Measurements from ENCODE around the gene C11orf16. TPM values are rescaled to one million over a fixed set of nuclear protein-coding genes. Genes with fewer than 3 reads are reported as not detected.
A peak's percentile ranks its signal among the peaks of the same experiment; 100 is the strongest.

C11orf16 gene
- polyA plus RNA-seq, 1 experiment, result not detected

DNA sequence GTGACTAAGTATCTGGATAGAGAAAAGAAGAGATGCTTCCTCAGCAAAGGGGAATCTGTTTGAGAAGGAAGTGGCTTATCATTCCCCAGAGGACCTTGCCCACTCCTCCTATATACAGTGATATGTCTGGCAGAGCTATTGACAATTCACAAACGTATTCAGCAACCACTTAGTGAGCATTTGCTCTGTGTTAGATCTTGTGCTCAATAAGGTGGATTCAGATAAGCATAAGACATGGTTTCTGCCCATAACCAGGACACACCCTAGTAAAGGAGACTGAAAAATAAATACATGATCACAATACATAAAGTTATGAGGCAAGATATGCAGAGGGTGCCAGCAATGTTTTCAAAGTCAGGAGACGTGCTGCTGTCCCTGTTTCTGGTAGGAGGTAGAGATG, 30.1 kb upstream of the C11orf16 start:
- H3K27ac ChIP-seq (ENCODE audit: low read depth, low read length), result no peak overlapping the region
- H3K4me3 ChIP-seq (ENCODE audit: low read depth, low read length), result peak overlapping the region; percentile 93
- H3K9me3 ChIP-seq (ENCODE audit: control insufficient read depth, insufficient read depth, low read length), result no peaks in the 10 kb centered on the region; the same call in 1 of the 2 replicates
- POLR2A ChIA-PET, result interaction anchor here (1.6 kb wide), 1 partner anchor 274 kb away, joined by 3 read pairs; no protein-coding TSS in a partner anchor
- TF ChIP-seq, protein P1, sequence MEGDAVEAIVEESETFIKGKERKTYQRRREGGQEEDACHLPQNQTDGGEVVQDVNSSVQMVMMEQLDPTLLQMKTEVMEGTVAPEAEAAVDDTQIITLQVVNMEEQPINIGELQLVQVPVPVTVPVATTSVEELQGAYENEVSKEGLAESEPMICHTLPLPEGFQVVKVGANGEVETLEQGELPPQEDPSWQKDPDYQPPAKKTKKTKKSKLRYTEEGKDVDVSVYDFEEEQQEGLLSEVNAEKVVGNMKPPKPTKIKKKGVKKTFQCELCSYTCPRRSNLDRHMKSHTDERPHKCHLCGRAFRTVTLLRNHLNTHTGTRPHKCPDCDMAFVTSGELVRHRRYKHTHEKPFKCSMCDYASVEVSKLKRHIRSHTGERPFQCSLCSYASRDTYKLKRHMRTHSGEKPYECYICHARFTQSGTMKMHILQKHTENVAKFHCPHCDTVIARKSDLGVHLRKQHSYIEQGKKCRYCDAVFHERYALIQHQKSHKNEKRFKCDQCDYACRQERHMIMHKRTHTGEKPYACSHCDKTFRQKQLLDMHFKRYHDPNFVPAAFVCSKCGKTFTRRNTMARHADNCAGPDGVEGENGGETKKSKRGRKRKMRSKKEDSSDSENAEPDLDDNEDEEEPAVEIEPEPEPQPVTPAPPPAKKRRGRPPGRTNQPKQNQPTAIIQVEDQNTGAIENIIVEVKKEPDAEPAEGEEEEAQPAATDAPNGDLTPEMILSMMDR (IDR thresholded peaks at IDR 0.05; ENCODE audit: low read depth, low read length), result no peak
- H3K27me3 ChIP-seq (ENCODE audit: control insufficient read depth, insufficient read depth, low read length), result no peaks in the 10 kb centered on the region
- DNase-seq (ENCODE audit: low read depth, low spot score), result no peak
- CTCF ChIA-PET, result interaction anchor here (0.6 to 1.5 kb wide), 2 partner anchors 48 to 175 kb away, joined by 3 to 9 read pairs; no protein-coding TSS in a partner anchor

DNA sequence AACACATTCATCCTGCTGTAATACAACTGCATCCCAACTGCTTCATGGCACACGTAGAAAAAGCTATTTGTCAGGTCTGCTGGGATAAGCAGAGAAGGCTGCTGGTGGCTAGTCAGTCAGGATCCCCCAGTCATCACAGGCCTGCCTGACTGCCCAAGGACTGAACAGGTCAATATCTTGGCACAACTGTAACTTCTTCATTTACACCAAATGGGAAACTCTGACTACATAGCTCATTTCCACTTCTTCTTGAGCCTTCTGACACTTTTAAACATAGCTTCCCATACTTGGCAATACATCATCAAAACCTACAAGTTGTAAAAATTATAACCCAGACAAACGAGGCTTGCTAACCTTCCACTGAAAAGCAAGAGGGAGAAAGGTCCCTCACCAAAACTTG, 28.7 kb upstream of the C11orf16 start:
- ChIA-PET POLR2A (no interaction called here), CTCF (interaction anchor here (1.0 to 3.5 kb wide), 6 partner anchors 13 to 321 kb away, joined by 3 to 33 read pairs (median 5); no protein-coding TSS in a partner anchor)
- H3K4me3 ChIP-seq (ENCODE audit: low read depth, low read length), result no peak overlapping the region
- no peak for DNase-seq (ENCODE audit: low read depth, low spot score)
- no peaks in the 10 kb centered on the region for H3K27me3 ChIP-seq (ENCODE audit: control insufficient read depth, insufficient read depth, low read length)
- H3K27ac ChIP-seq (ENCODE audit: low read depth, low read length), result no peak overlapping the region
- TF ChIP-seq, protein P1 (IDR thresholded peaks at IDR 0.05; ENCODE audit: low read depth, low read length), result no peak
- no peaks in the 10 kb centered on the region; the same call in 1 of the 2 replicates for H3K9me3 ChIP-seq (ENCODE audit: control insufficient read depth, insufficient read depth, low read length)

DNA sequence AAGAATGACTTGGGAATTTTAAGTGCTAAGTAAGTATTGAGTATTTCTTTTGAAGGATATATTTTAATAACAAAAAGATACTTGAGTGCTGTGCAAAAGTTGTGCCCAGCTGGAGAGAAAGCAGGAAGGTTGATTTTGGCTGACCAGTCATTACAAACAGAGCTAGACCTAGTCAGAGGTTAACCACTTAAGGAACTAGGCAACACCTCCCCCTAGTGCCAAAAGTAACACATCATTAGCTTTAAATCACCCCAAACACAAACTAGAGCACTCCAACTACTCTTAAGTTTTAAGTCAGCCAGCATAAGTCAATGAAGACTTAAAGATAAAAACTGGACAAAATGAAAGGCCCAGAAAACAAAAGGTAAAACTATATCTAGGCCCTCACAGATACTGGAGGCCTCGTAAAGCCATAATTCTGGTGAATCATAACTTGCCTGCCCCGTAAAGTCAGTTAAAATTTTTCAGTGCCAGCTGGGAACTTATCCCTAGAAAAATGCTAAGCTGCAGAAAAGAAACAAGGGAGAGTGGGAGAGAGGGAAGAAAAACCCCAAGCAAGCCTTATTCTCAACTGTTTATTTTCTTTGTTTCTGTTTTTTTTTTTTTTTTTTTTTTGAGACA, 26.9 kb upstream of the C11orf16 start:
- ChIA-PET CTCF (interaction anchor here (0.6 to 3.5 kb wide), 33 partner anchors 11 to 740 kb away, joined by 3 to 33 read pairs (median 4); partner anchors contain the start of genes ASCL3, RPL27A and TRIM66), POLR2A (interaction anchor here (0.6 to 1.5 kb wide), 7 partner anchors 46 to 271 kb away, joined by 3 to 5 read pairs (median 3); a partner anchor contains a TSS)
- H3K27me3 ChIP-seq (ENCODE audit: control insufficient read depth, insufficient read depth, low read length), result no peaks in the 10 kb centered on the region
- peak; percentile 68 for DNase-seq (ENCODE audit: low read depth, low spot score)
- no peak overlapping the region for H3K4me3 ChIP-seq (ENCODE audit: low read depth, low read length)
- H3K9me3 ChIP-seq (ENCODE audit: control insufficient read depth, insufficient read depth, low read length), result no peaks in the 10 kb centered on the region; the same call in 1 of the 2 replicates
- H3K27ac ChIP-seq (ENCODE audit: low read depth, low read length), result peak overlapping the region; percentile 39
- TF ChIP-seq, protein P1 (IDR thresholded peaks at IDR 0.05; ENCODE audit: low read depth, low read length), result peak; percentile 62

DNA sequence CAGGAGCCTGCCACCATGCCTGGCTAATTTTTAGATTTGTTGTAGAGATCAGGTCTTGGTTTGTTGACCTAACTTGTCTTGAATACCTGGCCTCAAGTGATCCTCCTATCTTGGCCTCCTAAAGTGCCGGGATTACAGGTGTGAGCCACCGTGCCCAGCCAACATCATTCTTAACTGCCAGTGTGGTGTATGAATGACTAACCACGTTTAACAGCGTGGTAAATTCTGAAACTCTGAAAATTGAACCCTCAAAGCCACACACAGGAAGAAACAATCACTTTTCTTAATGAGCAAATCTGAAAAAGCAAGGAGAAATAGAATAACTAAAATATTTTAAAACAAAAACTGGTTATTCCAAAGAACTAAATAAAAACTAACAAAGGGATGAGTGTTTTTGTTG, 24.1 kb upstream of the C11orf16 start:
- Histone ChIP-seq H3K4me3 (ENCODE audit: low read depth, low read length) (no peak overlapping the region), H3K27ac (ENCODE audit: low read depth, low read length) (no peak overlapping the region), H3K9me3 (ENCODE audit: control insufficient read depth, insufficient read depth, low read length) (no peaks in the 10 kb centered on the region), H3K27me3 (ENCODE audit: control insufficient read depth, insufficient read depth, low read length) (no peaks in the 10 kb centered on the region)
- DNase-seq (ENCODE audit: low read depth, low spot score), result no peak
- CTCF ChIA-PET, result interaction anchor here (0.6 to 1.1 kb wide), 2 partner anchors 42 to 257 kb away, joined by 3 to 6 read pairs; no protein-coding TSS in a partner anchor
- POLR2A ChIA-PET, result no interaction called here
- TF ChIP-seq, protein P1 (IDR thresholded peaks at IDR 0.05; ENCODE audit: low read depth, low read length), result no peak

DNA sequence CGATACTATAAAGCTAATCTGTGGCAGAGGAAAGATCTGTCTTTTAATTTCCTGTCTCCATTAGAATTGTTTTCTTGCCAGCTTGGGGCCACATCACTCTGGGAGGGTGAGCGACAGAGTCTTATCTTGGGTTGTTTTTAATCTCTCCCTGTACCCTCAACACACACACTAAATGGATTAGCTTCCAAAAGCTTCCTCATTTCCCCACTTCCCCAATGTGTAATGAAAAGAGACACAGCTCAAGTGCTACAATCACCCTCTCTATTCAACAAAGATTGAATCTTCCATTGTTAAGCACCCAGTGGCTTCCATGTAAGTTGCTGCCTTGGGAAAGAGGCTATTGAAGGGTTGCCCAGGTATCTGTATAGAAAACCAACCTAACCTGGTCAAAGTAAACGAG, 16.1 kb upstream of the C11orf16 start:
- Histone ChIP-seq H3K27ac (ENCODE audit: low read depth, low read length) (no peak overlapping the region), H3K4me3 (ENCODE audit: low read depth, low read length) (no peak overlapping the region), H3K9me3 (ENCODE audit: control insufficient read depth, insufficient read depth, low read length) (no peaks in the 10 kb centered on the region), H3K27me3 (ENCODE audit: control insufficient read depth, insufficient read depth, low read length) (no peaks in the 10 kb centered on the region)
- CTCF ChIA-PET, result interaction anchor here (0.9 to 2.8 kb wide), 4 partner anchors 11 to 189 kb away, joined by 3 to 22 read pairs (median 6); no protein-coding TSS in a partner anchor
- no peak for DNase-seq (ENCODE audit: low read depth, low spot score)
- POLR2A ChIA-PET, result interaction anchor here (0.6 kb wide), 1 partner anchor 34 kb away, joined by 4 read pairs; no protein-coding TSS in a partner anchor
- TF ChIP-seq, protein P1 (IDR thresholded peaks at IDR 0.05; ENCODE audit: low read depth, low read length), result no peak

All from AG04450 (cell line).